OCI-LY7 (cell line): ENCODE data around the gene HIP1R. TPM values are rescaled to one million over a fixed set of nuclear protein-coding genes. Genes with fewer than 3 reads are reported as not detected.

ENCODE experiments used
- BruUV-seq: library from RNA; stranded (reverse); fragments of 400-500 nt; replicated peaks from 2 replicates; lab custom pipeline; 2021; lab: Mats Ljungman, UMichigan
- CTCF ChIA-PET: fragments of 300-600 bp; sonication (Branson Sonifier 250); formaldehyde crosslinking; loops from one replicate; lab custom pipeline; 2022; ENCODE audit warnings: antibody characterized with exemption; ENCODE audit not compliant: unreplicated experiment; lab: Charles Lee
- POLR2A ChIA-PET: fragments of 300-600 bp; sonication (Branson Sonifier 250); formaldehyde crosslinking; loops from one replicate; lab custom pipeline; 2022; ENCODE audit warnings: antibody characterized with exemption; lab: Charles Lee
- DNase-seq: peaks from one replicate; pipeline ENCODE4 v3.0.0-alpha.2; 2015; ENCODE audit warnings: low spot score
- H2AFZ ChIP-seq: fragments of 200-600 bp; sonication (generic), shearing (Covaris generic); 2 replicates; pipeline ENCODE4 v1.6.1; 2014; ENCODE audit warnings: mild to moderate bottlenecking, antibody characterized with exemption, low read length, moderate library complexity
- H3K27ac ChIP-seq: fragments of 200-600 bp; sonication (generic); 2 replicates; pipeline ENCODE4 v1.5.1; 2014; ENCODE audit warnings: mixed run types, low read depth, mild to moderate bottlenecking, moderate library complexity, low read length, inconsistent platforms; ENCODE audit not compliant: poor library complexity, severe bottlenecking
- H3K36me3 ChIP-seq: fragments of 200-600 bp; sonication (generic); 2 replicates; pipeline ENCODE4 v1.6.1; 2014; ENCODE audit warnings: mild to moderate bottlenecking, antibody characterized with exemption, low read length, moderate library complexity, mixed read lengths; ENCODE audit not compliant: insufficient read depth
- H3K4me1 ChIP-seq: fragments of 200-600 bp; sonication (generic); 2 replicates; pipeline ENCODE4 v1.5.1; 2014; ENCODE audit warnings: mild to moderate bottlenecking, low read length; ENCODE audit not compliant: insufficient read depth, poor library complexity, severe bottlenecking
- H3K4me2 ChIP-seq: fragments of 200-600 bp; sonication (generic); 2 replicates; pipeline ENCODE4 v1.6.1; 2014; ENCODE audit warnings: mild to moderate bottlenecking, low read length
- H3K4me3 ChIP-seq: fragments of 200-600 bp; sonication (generic); 2 replicates; pipeline ENCODE4 v1.5.1; 2014; ENCODE audit warnings: mild to moderate bottlenecking, low read depth, low read length; ENCODE audit not compliant: poor library complexity, severe bottlenecking
- H3K79me2 ChIP-seq: fragments of 200-600 bp; sonication (generic); 2 replicates; pipeline ENCODE4 v1.6.1; 2016; ENCODE audit warnings: low read depth, mild to moderate bottlenecking, low read length, moderate library complexity, mixed read lengths; ENCODE audit not compliant: insufficient read depth
- H3K9me2 ChIP-seq: fragments of 200-600 bp; sonication (generic); 2 replicates; pipeline ENCODE4 v1.6.1; 2016; ENCODE audit warnings: mild to moderate bottlenecking, low read length, mixed read lengths; ENCODE audit not compliant: insufficient read depth
- H3K9me3 ChIP-seq: fragments of 200-600 bp; sonication (generic); 2 replicates; pipeline ENCODE4 v1.6.1; 2014; ENCODE audit warnings: mild to moderate bottlenecking, mixed run types, low read length, mixed read lengths
- H4K20me1 ChIP-seq: fragments of 200-600 bp; sonication (generic); 2 replicates; pipeline ENCODE4 v1.6.1; 2014; ENCODE audit warnings: mild to moderate bottlenecking, antibody characterized with exemption, low read length, moderate library complexity, mixed read lengths; ENCODE audit not compliant: insufficient read depth
- CTCF ChIP-seq: fragments of 200-600 bp; sonication (generic); conservative IDR thresholded peaks from 2 replicates; pipeline ENCODE4 v1.5.1; 2014; ENCODE audit warnings: mild to moderate bottlenecking, antibody characterized with exemption, low read length, moderate library complexity, mixed read lengths
- EZH2phosphoT487 ChIP-seq: fragments of 200-600 bp; sonication (generic); IDR thresholded peaks from 2 replicates; pipeline ENCODE4 v1.6.1; 2018; ENCODE audit warnings: low read depth, borderline replicate concordance, mild to moderate bottlenecking, mixed run types, antibody characterized with exemption, low read length, moderate library complexity, mixed read lengths
- intact Hi-C: fragments of 100-400 bp; cut with micrococcal nuclease; formaldehyde crosslinking; loops from one replicate; pipeline ENCODE4 v1.10.0; 2022; ENCODE audit not compliant: unreplicated experiment
- total RNA-seq, 2 experiments: library from RNA; depleted of rRNA in 1 of 2; stranded (reverse); fragments of >200 nt in 1 of 2; shearing (Covaris generic) in 1 of 2; gene quantifications; 2 replicates each; pipeline ENCODE4 v1.2.3, GENCODE V29; 2014 to 2022

HIP1R gene
- total RNA-seq, 2 experiments from 2014 or later = 56.5 to 66.4 TPM

GRCh38 chr12:122788387-122788786, 46.9 kb upstream of the HIP1R start:
- H3K9me3 ChIP-seq = no peaks in the 10 kb centered on the region
- ChIA-PET CTCF (no interaction called here), POLR2A (no interaction called here)
- H2AFZ ChIP-seq = no peak overlapping the region
- no peaks in the 10 kb centered on the region for H4K20me1 ChIP-seq
- no peak overlapping the region for H3K4me2 ChIP-seq
- no peaks in the 10 kb centered on the region for H3K79me2 ChIP-seq
- no peak overlapping the region for H3K4me3 ChIP-seq
- no peaks in the 10 kb centered on the region for H3K36me3 ChIP-seq
- intact Hi-C loops = no loop called here
- DNase-seq = no peak
- H3K9me2 ChIP-seq = no peaks in the 10 kb centered on the region
- BruUV-seq = no TSS peak
- TF ChIP-seq EZH2phosphoT487 (no peak), CTCF (no peak)
- no peak overlapping the region for H3K27ac ChIP-seq
- no peaks in the 10 kb centered on the region for H3K4me1 ChIP-seq

- intact Hi-C loops = loop anchor here (5.0 kb wide), 1 partner anchor 48 kb away; the partner anchor contains the start of gene HIP1R
Observed at GRCh38 chr12:122789637-122790036, 45.6 kb upstream of the HIP1R start.

More at GRCh38 chr12:122789637-122790036, 45.6 kb upstream of the HIP1R start:
- TF ChIP-seq CTCF (no peak), EZH2phosphoT487 (no peak)
- no peaks in the 10 kb centered on the region for H3K9me3 ChIP-seq
- no peaks in the 10 kb centered on the region for H3K9me2 ChIP-seq
- H3K27ac ChIP-seq = no peak overlapping the region
- H3K4me1 ChIP-seq = peaks cover 3% of the 10 kb centered on the region
- no peak overlapping the region for H3K4me3 ChIP-seq
- no peak for DNase-seq
- no peaks in the 10 kb centered on the region for H4K20me1 ChIP-seq
- no peaks in the 10 kb centered on the region for H3K79me2 ChIP-seq
- no peaks in the 10 kb centered on the region for H3K36me3 ChIP-seq
- ChIA-PET CTCF (interaction anchor here (0.6 kb wide), 1 partner anchor 65 kb away, joined by 4 read pairs; no protein-coding TSS in a partner anchor), POLR2A (no interaction called here)
- H3K4me2 ChIP-seq = no peak overlapping the region
- H2AFZ ChIP-seq = no peak overlapping the region
- BruUV-seq = no TSS peak
